MM.1S (cell line): ENCODE data around the gene FHOD1.

ENCODE experiments used
- DNase-seq: peaks from one replicate; pipeline ENCODE4 v3.0.0-alpha.2; 2015
- H2AFZ ChIP-seq: fragments of 300-600 bp; sonication (generic); 2 replicates; pipeline ENCODE4 v1.6.0; 2016; ENCODE audit warnings: antibody characterized with exemption, low read length
- H3F3A ChIP-seq: fragments of 300-600 bp; sonication (generic); 2 replicates; pipeline ENCODE4 v1.6.1; 2016; ENCODE audit warnings: mild to moderate bottlenecking, antibody characterized with exemption, low read length, moderate library complexity, mixed read lengths; ENCODE audit not compliant: insufficient read depth
- H3K27ac ChIP-seq: fragments of 300-600 bp; sonication (generic); 2 replicates; pipeline ENCODE4 v1.5.1; 2016; ENCODE audit warnings: mild to moderate bottlenecking, low read length
- H3K27me3 ChIP-seq: fragments of 300-600 bp; sonication (generic); replicated peaks from 2 replicates; pipeline ENCODE4 v1.6.0; 2016; ENCODE audit warnings: low read length; ENCODE audit not compliant: insufficient read depth
- H3K36me3 ChIP-seq: fragments of 300-600 bp; sonication (generic); replicated peaks from 2 replicates; pipeline ENCODE4 v1.6.1; 2016; ENCODE audit warnings: mild to moderate bottlenecking, low read length, mixed read lengths; ENCODE audit not compliant: insufficient read depth
- H3K4me1 ChIP-seq: fragments of 300-600 bp; sonication (generic); 2 replicates; pipeline ENCODE4 v1.6.1; 2016; ENCODE audit warnings: low read length, mixed read lengths
- H3K4me2 ChIP-seq: fragments of 300-600 bp; sonication (generic); 2 replicates; pipeline ENCODE4 v1.6.0; 2016; ENCODE audit warnings: low read depth, low read length
- H3K4me3 ChIP-seq: fragments of 300-600 bp; sonication (generic); 2 replicates; pipeline ENCODE4 v1.5.1; 2016; ENCODE audit warnings: low read length, mixed read lengths
- H3K79me2 ChIP-seq: fragments of 300-600 bp; sonication (generic); 2 replicates; pipeline ENCODE4 v1.6.1; 2016; ENCODE audit warnings: mixed run types, low read length, mixed read lengths
- H3K9ac ChIP-seq: fragments of 300-600 bp; sonication (generic); 2 replicates; pipeline ENCODE4 v1.6.1; 2016; ENCODE audit warnings: low read length, mixed read lengths
- H3K9me2 ChIP-seq: fragments of 300-600 bp; sonication (generic); replicated peaks from 2 replicates; pipeline ENCODE4 v1.6.1; 2016; ENCODE audit warnings: mild to moderate bottlenecking, low read length, mixed read lengths; ENCODE audit not compliant: insufficient read depth
- H3K9me3 ChIP-seq: fragments of 300-600 bp; sonication (generic); replicated peaks from 2 replicates; pipeline ENCODE4 v1.6.1; 2016; ENCODE audit warnings: mild to moderate bottlenecking, low read length, mixed read lengths; ENCODE audit not compliant: insufficient read depth
- H4K20me1 ChIP-seq: fragments of 300-600 bp; sonication (generic); 2 replicates; pipeline ENCODE4 v1.6.1; 2016; ENCODE audit warnings: mild to moderate bottlenecking, low read length, moderate library complexity, mixed read lengths; ENCODE audit not compliant: insufficient read depth
- CTCF ChIP-seq: fragments of 300-600 bp; sonication (generic); IDR thresholded peaks from 2 replicates; pipeline ENCODE4 v1.5.1; 2016; ENCODE audit warnings: antibody characterized with exemption, low read length, mixed read lengths
- EZH2 ChIP-seq: fragments of 300-600 bp; sonication (generic); optimal IDR thresholded peaks from 2 replicates; pipeline ENCODE3; 2017; ENCODE audit warnings: low read depth, mild to moderate bottlenecking, antibody characterized with exemption, low read length, mixed read lengths
- EZH2phosphoT487 ChIP-seq: fragments of 300-600 bp; sonication (generic); IDR thresholded peaks from 2 replicates; pipeline ENCODE4 v1.6.1; 2018; ENCODE audit warnings: antibody characterized with exemption, low read length

The FHOD1 gene

GRCh38 chr16:67235816-67236562, 11.3 kb downstream of the FHOD1 start:
- Histone ChIP-seq H3K4me1 (no peaks in the 10 kb centered on the region), H3K27ac (no peak overlapping the region), H2AFZ (no peak overlapping the region), H3K9me3 (no peaks in the 10 kb centered on the region), H3F3A (no peaks in the 10 kb centered on the region; the same call in 1 of the 2 replicates), H3K36me3 (peaks cover 4% of the 10 kb centered on the region; the same call in 1 of the 2 replicates), H3K27me3 (no peaks in the 10 kb centered on the region), H3K79me2 (peaks cover 17% of the 10 kb centered on the region), H3K9ac (no peak overlapping the region), H3K9me2 (no peaks in the 10 kb centered on the region), H3K4me3 (no peak overlapping the region), H3K4me2 (no peak overlapping the region), H4K20me1 (no peaks in the 10 kb centered on the region)
- TF ChIP-seq EZH2phosphoT487 (no peak), CTCF (no peak), EZH2 (no peak)
- DNase-seq: no peak

- H3K36me3 ChIP-seq: peaks cover 4% of the 10 kb centered on the region; the same call in 1 of the 2 replicates
- H3F3A ChIP-seq: no peaks in the 10 kb centered on the region; the same call in none of the 2 replicates
- H3K9ac ChIP-seq: no peak overlapping the region
- no peaks in the 10 kb centered on the region for H3K9me3 ChIP-seq
- no peak for DNase-seq
- TF ChIP-seq CTCF (no peak), EZH2 (no peak), EZH2phosphoT487 (no peak)
- peaks cover 11% of the 10 kb centered on the region for H3K79me2 ChIP-seq
- H3K4me2 ChIP-seq: no peak overlapping the region
- H3K4me1 ChIP-seq: no peaks in the 10 kb centered on the region
- no peaks in the 10 kb centered on the region for H4K20me1 ChIP-seq
- H3K4me3 ChIP-seq: no peak overlapping the region
- no peaks in the 10 kb centered on the region for H3K9me2 ChIP-seq
- no peak overlapping the region for H3K27ac ChIP-seq
- no peak overlapping the region for H2AFZ ChIP-seq
- no peaks in the 10 kb centered on the region for H3K27me3 ChIP-seq
Measured at GRCh38 chr16:67234180-67234597, 13.1 kb downstream of the FHOD1 start.

- Histone ChIP-seq H3K27ac (no peak overlapping the region), H3F3A (no peaks in the 10 kb centered on the region; the same call in none of the 2 replicates), H3K4me3 (no peak overlapping the region), H3K27me3 (no peaks in the 10 kb centered on the region), H3K9me2 (no peaks in the 10 kb centered on the region), H4K20me1 (no peaks in the 10 kb centered on the region), H3K4me1 (no peaks in the 10 kb centered on the region), H3K9ac (no peak overlapping the region), H3K9me3 (no peaks in the 10 kb centered on the region), H3K4me2 (no peak overlapping the region), H3K79me2 (peaks cover 14% of the 10 kb centered on the region), H3K36me3 (peaks cover 4% of the 10 kb centered on the region; the same call in 1 of the 2 replicates), H2AFZ (no peak overlapping the region)
- TF ChIP-seq CTCF (no peak), EZH2phosphoT487 (no peak), EZH2 (no peak)
- DNase-seq: no peak
Measured at GRCh38 chr16:67233596-67233995, 13.7 kb downstream of the FHOD1 start.
